SK-MEL-5 (cell line): Measurements from ENCODE around the gene EMID1. TPM values are rescaled to one million over a fixed set of nuclear protein-coding genes. Genes with fewer than 3 reads are reported as not detected.

ENCODE experiments used
- DNase-seq: peaks from one replicate; pipeline ENCODE4 v3.0.0-alpha.2; 2016; ENCODE audit warnings: low read depth, low spot score
- in situ Hi-C: cut with HindIII; loops from 2 replicates; pipeline ENCODE4 v1.10.0; 2016; ENCODE audit warnings: low sequenced_read_pairs, high pct_unique_total_duplicates, low pct_unique_long_range_greater_than_20kb
- total RNA-seq: library from RNA; depleted of rRNA; stranded (reverse); fragments of >200 nt; shearing (Covaris generic); gene quantifications from 2 replicates; pipeline ENCODE4 v1.2.3, GENCODE V29; 2014

EMID1 gene
- total RNA-seq, 1 experiment from 2014 or later: 3.4 TPM

DNA sequence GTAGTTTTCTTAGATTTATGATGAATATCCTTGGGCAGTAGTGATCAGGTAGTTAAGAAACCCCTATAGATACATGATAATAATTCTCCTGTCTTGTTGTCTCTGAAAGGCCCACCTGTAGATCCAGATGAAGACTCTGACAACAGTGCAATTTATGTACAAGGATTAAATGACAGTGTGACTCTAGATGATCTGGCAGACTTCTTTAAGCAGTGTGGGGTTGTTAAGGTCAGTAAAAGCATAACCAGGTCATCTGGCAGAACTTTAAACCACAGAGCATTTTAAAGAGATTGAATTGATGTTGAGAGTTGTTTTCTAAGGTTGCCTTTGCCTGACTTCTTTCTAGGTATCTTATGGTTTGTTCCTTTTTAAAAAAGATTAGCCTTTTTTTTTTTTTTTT lies 86.7 kb downstream of the EMID1 start:
- DNase-seq: no peak
- in situ Hi-C loops: no loop called here

DNA sequence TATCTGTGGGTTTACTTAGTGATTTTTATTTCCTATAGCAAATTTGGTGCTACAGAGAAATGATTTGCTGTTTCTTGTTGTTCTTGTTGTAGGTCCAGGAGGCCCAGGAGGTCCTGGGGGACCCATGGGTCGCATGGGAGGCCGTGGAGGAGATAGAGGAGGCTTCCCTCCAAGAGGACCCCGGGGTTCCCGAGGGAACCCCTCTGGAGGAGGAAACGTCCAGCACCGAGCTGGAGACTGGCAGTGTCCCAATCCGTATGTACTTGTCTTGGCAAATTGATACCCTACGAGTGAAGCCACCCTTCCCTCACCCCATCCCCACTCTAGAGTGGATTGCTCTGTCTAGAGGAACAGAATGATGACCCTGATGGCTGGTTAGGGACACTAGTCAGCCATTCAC lies 92.9 kb downstream of the EMID1 start:
- no peak for DNase-seq
- in situ Hi-C loops: no loop called here

DNA sequence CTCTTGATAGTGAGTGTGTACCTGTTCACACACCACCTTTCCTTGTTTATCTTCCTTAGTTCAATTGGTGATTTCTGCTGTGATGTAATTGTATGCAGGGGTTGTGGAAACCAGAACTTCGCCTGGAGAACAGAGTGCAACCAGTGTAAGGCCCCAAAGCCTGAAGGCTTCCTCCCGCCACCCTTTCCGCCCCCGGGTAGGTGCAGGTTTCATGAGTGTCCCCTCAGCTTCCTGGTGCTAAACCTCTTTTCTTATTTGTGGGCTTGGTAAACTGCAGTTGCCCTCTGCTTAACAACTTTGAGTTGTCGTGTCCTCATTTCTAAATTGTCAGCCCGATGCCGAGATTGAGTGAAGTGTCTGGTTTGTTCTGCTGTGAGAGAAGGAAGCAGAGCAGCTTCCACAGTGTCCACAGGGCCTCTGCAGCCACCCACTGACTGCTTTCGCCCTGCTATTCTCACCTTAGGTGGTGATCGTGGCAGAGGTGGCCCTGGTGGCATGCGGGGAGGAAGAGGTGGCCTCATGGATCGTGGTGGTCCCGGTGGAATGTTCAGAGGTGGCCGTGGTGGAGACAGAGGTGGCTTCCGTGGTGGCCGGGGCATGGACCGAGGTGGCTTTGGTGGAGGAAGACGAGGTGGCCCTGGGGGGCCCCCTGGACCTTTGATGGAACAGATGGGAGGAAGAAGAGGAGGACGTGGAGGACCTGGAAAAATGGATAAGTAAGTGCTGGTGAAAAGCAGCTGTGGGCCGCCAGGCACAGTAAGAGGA lies 93.6 kb downstream of the EMID1 start:
- DNase-seq: no peak
- in situ Hi-C loops: no loop called here

DNA sequence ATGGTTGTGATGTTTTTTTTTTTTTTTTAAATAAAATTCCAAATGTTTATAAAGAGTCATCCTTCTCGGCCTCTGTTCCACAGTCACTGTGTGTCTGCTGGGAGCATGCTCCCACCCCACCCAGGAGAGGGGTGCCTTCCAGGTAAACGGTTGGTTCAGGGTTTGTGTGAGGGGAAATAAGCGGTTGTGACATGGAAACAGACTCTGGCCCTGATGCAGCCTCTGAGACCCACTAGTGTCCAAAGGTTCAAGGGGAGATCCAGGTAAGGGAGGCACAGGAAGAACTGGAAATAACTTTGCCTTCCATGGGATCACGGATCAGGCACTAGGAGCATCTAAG lies 94.7 kb downstream of the EMID1 start:
- in situ Hi-C loops: no loop called here
- DNase-seq: no peak

DNA sequence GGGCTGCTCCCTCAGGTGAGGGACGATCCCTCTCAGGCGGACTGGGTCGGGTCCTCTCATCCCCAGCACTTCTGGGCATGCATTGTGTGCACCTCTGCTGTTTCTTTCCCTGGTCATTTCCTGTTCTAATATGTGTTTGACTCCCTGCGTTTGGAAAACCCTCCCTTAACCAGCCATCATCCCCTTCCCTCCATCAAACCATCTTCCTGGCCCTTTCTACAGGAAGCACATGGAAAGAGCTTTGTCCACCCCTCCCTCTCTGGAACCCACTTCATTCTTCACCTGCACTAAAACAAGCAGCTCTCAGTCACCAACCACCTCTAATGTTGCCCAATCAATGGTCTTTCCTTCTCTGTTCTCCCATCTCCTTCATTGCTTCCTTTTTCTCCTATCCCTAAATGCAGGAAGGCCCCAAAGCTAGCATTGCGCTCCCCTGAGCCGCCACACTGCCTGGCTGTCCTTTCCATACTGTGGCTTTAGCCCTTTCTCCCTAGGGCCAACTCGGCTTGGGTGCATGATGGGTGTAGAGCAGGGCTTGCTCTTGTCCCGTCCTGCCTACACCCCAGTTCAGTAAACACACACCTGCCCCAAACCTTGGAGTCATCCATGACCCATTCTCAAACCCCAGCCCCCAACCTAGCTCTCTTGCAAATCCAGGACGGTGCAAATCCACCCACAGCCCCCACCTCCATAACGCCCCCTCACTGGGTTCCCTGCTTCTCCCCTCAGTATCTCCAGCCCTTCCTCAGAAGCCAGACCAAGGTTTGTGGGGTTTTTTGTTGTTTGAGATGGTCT lies 95.3 kb downstream of the EMID1 start:
- DNase-seq: no peak
- in situ Hi-C loops: no loop called here

DNA sequence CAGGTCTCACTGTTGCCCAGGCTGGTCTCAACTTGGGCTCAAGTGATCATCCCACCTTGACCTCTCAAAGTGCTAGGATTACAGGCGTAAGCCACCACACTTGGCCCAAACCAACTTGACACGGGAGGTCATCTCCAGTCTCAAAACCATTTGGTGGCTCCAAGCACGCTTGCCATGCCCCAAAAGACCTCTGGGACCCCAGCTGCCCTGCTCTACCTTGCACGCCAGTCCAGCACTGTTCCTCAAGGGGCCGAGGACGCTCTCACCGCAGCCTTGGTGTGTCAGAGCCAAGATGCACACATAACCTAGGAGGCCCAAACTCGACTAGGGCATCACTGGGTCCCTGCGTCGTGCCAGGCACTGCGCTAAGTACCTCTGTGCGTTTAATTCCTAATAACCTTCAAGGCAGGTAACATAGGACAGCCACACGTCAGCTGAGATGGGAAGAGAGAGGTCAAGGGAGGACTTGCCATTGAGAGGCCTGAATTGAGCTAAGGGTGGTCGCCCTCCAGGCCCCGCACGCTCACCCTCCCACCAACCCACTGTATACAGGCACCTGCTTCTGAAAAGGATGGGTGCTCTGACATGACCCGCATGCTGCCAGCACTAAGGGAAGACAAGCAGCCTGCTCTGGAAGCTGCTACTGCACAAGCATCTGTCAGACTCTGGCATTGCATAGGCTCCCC lies 96.2 kb downstream of the EMID1 start:
- DNase-seq: no peak
- in situ Hi-C loops: no loop called here

DNA sequence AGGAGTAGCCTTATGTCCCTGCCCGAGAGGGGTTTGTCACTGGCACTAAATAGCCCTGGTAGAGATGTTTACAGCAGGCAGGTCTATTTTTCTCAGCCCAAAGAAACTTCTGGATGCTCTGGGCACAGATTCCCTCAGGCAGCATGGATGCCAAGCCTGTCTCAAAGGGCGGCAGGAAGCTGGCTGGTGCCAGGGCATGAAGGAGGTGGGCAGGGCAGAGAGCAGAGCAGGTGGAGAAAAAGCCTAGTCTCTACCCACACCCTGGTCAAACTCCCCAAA lies 96.6 kb downstream of the EMID1 start:
- in situ Hi-C loops: no loop called here

DNA sequence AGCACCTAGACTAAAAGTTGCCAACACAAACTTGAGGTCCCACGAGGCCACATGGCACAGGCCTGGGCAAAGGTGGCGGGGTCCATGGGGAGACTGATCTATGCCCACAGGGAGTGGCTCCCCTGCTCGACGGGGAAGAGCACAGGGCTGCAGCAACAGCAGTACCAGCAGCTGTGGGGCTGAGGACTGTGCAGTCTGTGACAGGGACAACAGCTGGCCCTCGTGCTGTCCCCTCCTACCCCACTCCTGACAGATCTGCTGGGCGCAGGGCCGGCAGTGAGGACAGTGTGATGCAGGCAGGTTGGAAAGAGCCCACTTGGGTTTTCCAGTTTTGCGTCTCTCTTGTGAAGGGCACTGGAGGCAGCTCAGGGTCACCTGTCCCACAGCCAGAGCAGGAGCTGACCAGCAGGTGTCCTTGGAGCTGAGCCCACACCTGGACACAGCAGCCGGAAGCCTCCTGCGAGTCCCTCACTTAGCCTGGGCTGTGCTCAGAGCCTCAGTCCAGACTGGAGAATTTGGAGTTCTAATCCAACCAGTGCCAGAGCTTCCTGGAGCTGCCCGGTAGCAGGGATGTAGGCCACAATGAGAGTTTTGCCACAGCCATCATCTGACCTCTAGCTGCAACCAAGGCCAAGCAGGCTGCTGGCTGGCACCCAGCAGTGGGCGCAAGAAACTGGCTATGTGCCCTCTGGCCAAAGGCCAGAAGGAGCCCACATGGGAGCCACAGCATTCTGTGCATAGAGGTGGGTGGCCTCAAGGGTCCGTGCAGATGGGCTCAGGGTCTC lies 97.2 kb downstream of the EMID1 start:
- in situ Hi-C loops: no loop called here
- peak; percentile 33 for DNase-seq

More for the DNA sequence above, 96.6 kb downstream of the EMID1 start:
- no peak for DNase-seq

DNA sequence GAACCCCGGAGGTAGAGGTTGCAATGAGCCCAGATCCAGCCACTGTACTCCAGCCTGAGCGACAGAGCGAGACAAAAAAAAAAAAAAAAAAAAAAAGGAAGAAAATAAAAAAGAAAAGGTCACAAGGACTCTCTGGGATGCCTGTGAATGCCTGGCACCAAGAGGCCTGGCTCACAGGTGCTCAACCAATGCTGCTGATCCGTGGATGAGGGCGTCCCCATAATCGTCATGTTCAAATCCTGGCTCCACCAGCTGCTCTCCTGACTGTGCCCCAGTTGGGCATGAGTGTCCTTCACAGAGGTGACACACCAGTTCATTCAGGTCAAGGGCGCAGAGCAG lies 100.1 kb downstream of the EMID1 start:
- no peak for DNase-seq
- in situ Hi-C loops: no loop called here

DNA sequence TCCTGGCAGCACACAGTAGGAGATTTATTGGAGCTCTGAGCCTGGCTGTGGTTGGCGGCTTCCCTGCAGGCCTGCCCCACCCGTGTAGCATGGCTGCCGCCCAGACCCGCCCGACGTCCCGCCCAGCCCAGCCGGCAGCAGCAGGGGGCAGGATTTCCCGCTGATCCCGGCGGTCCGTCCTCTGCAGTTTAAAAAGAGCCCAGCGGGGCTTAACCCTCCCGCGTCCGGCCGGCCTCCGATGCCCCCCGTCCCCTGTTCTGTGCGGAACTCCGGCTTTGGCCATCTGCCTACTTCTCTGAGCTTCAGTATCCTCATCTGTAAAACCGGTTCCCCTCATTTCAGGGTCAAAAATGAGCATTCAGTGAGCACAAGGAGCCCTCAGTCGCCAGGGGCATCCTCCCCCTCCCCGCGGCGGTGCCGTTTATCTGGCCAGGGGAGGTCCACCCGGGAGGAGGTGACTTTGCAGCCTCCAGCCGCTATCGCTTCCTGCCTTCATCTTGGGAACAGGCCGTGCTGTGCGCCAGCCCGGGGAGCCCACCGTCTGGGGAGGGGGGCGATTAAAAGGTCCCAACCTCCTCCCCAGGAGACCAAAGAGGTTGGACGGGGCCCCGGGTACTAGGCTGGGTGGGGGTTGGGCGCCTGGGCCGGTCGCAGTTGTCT lies 100.6 kb downstream of the EMID1 start, which contains the start of gene GAS2L1:
Gene GAS2L1, plus strand, starts transcription at position 476 of the 660 bp plus-strand sequence. CDS start 1,456 bp downstream, outside the sequence.
- DNase-seq: peak; percentile 87

DNA sequence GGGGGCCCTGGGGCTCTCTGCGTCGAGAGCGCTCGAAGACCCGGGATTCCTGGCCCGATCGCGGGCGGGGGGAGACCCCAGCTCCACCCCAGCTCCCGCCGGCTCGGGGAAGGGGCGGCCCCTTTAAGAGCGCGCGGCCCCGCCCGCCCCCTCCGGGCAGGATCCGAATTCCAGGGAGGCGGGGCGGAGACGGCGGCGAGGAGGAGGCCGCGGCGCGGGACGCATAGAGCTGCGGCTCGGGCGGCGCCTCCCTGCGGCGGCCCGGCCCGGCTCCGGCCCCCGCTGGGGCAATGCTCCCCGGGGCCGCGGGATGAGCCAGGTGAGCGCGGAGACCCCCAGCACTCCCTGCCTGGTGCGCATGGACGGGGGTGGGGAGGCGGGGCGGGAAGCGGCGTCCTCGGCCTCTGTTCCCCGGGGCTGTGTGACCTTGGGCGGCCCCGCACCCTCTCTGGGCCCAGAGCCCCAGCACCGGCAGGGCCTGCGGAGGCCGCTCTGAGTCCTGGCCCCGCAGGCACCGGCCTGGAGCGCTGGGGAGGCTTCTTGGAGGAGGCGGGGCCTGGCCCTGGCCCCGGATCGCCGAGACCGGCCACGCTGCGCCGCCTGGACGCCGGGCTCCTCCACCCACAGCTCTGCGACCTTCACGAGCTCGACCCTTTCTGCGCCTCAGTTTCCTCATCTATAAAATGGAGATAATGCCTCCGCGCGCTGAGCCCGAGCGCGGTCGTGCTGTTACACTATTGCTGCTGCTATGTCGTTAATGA lies 101.3 kb downstream of the EMID1 start:
- in situ Hi-C loops: no loop called here

More for the DNA sequence above, 100.6 kb downstream of the EMID1 start, which contains the start of gene GAS2L1:
- in situ Hi-C loops: no loop called here

DNA sequence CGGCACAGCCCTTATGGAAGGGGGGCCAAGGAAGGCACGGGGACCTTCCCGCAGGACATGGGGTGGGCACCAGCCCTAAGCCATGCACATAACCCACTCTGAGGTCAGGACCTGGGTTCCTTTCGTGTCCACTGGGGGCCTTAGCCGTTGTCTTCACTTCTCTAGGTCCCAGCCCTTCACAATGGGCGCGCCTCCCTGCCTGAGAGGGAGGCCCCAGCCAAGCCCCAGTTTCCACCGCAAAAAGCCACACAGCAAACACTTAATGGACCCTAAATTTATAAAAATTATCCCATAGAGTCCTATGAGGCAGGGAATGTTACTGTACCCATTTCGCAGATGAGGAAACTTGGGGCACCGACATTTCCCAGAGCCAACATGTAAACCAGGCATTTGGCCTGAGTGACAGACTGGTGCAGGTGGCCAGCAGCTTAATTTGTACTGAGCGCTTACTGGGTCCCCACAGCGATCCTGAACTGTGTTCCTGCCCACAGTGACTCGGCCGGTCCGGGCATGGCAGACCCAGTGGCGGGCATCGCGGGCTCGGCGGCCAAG lies 102.0 kb downstream of the EMID1 start:
- no peak for DNase-seq
- in situ Hi-C loops: no loop called here

More for the DNA sequence above, 101.3 kb downstream of the EMID1 start:
- DNase-seq: peak; percentile 76

DNA sequence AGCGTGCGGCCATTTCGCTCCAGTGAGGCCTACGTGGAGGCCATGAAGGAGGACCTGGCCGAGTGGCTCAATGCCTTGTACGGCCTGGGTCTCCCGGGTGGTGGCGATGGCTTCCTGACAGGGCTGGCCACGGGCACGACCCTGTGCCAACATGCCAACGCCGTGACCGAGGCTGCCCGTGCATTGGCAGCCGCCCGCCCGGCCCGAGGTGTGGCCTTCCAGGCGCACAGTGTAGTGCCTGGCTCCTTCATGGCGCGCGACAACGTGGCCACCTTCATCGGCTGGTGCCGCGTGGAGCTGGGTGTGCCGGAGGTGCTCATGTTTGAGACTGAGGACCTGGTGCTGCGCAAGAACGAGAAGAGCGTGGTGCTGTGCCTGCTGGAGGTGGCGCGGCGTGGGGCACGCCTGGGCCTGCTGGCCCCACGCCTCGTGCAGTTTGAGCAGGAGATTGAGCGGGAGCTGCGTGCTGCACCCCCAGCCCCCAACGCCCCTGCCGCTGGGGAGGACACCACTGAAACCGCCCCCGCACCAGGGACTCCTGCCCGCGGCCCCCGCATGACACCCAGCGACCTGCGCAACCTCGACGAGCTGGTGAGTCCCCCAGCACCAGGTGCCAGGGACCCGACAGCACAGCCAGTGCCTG lies 102.6 kb downstream of the EMID1 start:
- no peak for DNase-seq
- in situ Hi-C loops: no loop called here

DNA sequence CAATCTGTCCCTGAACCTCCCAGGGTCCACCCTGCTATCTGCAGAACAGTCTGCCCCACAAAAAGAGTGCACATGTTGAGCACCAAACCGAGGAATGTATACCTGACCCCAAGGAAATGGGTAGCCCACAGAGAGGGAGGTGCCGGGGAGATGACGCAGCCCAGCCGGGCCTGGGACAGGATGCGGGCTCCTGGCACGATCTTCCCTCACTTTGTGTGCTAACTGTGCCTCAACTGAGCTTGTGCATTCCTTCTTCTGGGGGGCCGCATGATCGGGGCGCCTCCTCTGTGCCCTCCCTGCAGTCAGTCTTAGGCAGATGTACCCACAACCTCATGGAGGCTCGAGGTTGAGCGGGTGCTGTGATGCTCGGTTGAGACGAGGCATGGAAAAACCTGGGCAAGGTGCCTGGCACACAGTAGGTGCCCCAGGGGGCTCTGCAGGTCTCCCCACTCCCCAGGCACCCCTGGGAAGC lies 103.1 kb downstream of the EMID1 start:
- in situ Hi-C loops: no loop called here
- no peak for DNase-seq
